Measurements from ENCODE around the gene NRTN. TPM values are rescaled to one million over a fixed set of nuclear protein-coding genes. Genes with fewer than 3 reads are reported as not detected.

Gene NRTN
- total and polyA plus RNA-seq, 2 of the 13 experiments (the other 11 are each of a cell fraction or from before 2014, with no cell fraction given), result 4.1 to 5.3 TPM

DNA sequence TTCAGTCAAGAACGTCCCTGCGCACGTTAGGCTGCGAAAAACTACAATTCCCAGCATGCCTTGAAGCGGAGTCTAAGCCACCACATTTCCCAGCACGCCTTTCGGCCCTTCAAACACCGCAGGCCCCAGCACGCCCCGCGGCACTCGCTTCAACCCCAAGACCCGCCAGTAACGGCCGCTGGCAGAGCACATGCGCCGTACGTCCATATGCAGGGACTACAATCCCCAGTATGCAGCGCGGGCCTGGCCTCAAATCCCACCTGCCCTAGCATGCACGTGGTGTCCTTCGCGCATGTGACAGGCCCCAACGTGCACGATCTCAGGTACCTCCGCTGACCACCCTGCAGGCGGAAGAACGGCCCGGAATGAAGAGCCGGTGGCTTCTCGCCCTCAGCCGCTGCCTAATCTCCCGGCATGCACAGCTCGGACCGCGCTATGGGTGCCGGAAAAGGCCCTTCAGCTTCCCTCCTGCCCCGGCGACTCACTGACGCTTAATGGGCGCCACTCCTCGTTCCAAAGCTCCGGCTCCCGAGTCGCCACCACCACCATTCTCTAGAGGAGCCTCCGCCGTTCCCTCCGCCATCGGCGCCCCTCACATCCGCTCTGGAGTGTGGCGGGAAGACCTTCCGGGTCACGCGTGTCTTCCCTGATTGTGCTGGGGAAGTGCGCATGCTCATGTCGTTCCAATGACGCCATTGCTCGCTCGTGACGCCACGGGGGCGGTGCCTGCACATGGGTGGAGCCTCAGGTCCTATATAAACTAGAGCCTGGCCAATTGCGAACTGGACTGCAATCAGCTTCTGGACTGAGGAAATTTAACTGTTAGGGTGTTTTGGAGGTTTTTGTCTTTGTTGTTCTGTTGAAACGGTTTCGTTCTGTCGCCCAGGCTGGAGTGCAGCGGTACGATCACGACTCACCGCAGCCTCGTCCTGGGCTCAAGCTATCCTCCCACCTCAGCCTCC, 14.0 kb upstream of the NRTN start, which contains the start of gene DUS3L (continued):
- TF ChIP-seq ZUFSP (CRISPR knock-in tag; IDR thresholded peaks at IDR 0.05; ENCODE audit: borderline replicate concordance) (no peak), IRF2 (CRISPR knock-in tag; IDR thresholded peaks at IDR 0.05) (peak; percentile 93), KMT2A (CRISPR knock-in tag; IDR thresholded peaks at IDR 0.05) (no peak), TFE3 (CRISPR knock-in tag; IDR thresholded peaks at IDR 0.05) (peak; percentile 94), TARDBP (CRISPR knock-in tag; IDR thresholded peaks at IDR 0.05) (peak; percentile 95), FIP1L1 (IDR thresholded peaks at IDR 0.05; ENCODE audit: borderline replicate concordance, insufficient read depth, low read depth, low read length) (no peak), ZNF672 (CRISPR knock-in tag; IDR thresholded peaks at IDR 0.05) (no peak), AKAP8 (CRISPR knock-in tag; IDR thresholded peaks at IDR 0.05) (0 out of 2 replicates have a peak, but pooled peaks have one; percentile 88), ZNF136 (CRISPR knock-in tag; IDR thresholded peaks at IDR 0.05; ENCODE audit: low read depth) (peak; percentile 84; the same call in 1 of the 2 replicates), ISL2 (CRISPR knock-in tag; IDR thresholded peaks at IDR 0.05) (no peak), ZNF12 (CRISPR knock-in tag; IDR thresholded peaks at IDR 0.05) (no peak), KDM2A (CRISPR knock-in tag; IDR thresholded peaks at IDR 0.05; ENCODE audit: borderline replicate concordance, low read depth) (peak; percentile 86), GLMP (CRISPR knock-in tag; IDR thresholded peaks at IDR 0.05; ENCODE audit: borderline replicate concordance) (no peak), NFKBIZ (CRISPR knock-in tag; IDR thresholded peaks at IDR 0.05) (peak; percentile 25; the same call in 1 of the 2 replicates)
- TF ChIP-seq, protein P1, sequence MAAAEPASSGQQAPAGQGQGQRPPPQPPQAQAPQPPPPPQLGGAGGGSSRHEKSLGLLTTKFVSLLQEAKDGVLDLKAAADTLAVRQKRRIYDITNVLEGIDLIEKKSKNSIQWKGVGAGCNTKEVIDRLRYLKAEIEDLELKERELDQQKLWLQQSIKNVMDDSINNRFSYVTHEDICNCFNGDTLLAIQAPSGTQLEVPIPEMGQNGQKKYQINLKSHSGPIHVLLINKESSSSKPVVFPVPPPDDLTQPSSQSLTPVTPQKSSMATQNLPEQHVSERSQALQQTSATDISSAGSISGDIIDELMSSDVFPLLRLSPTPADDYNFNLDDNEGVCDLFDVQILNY (CRISPR knock-in tag; conservative IDR thresholded peaks at IDR 0.05), result peak; percentile 67
